ENCODE measurements around the gene PRPF38A. TPM values are rescaled to one million over a fixed set of nuclear protein-coding genes. Genes with fewer than 3 reads are reported as not detected.

Gene PRPF38A
- total RNA-seq, 1 experiment from 2014 or later: 62.4 TPM

- ATAC-seq (no peak), DNase-seq (ENCODE audit: low spot score) (no peak)
- Mint-ChIP-seq H3K36me3 (peaks cover 86% of the 10 kb centered on the region), H3K4me3 (no peak overlapping the region), H3K4me1 (no peaks in the 10 kb centered on the region), H3K9me3 (no peaks in the 10 kb centered on the region), H3K27ac (no peak overlapping the region), H3K27me3 (ENCODE audit: low read depth) (no peaks in the 10 kb centered on the region)
- ChIA-PET POLR2A (no interaction called here), CTCF (no interaction called here)
- TF ChIP-seq ZNF425 (CRISPR knock-in tag; conservative IDR thresholded peaks at IDR 0.05) (no peak), E2F5 (CRISPR knock-in tag; IDR thresholded peaks at IDR 0.05) (no peak), ZNF423 (CRISPR knock-in tag; IDR thresholded peaks at IDR 0.05) (no peak), ZNF219 (CRISPR knock-in tag; IDR thresholded peaks at IDR 0.05; ENCODE audit: borderline replicate concordance) (no peak), STAT6 (CRISPR knock-in tag; conservative IDR thresholded peaks at IDR 0.05; ENCODE audit: low read depth) (no peak), ZBTB21 (CRISPR knock-in tag; IDR thresholded peaks at IDR 0.05; ENCODE audit: borderline replicate concordance) (no peak), ATF1 (CRISPR knock-in tag; IDR thresholded peaks at IDR 0.05) (no peak), FOXP1 (CRISPR knock-in tag; IDR thresholded peaks at IDR 0.05; ENCODE audit: borderline replicate concordance) (no peak), ZNF121 (CRISPR knock-in tag; IDR thresholded peaks at IDR 0.05) (no peak), ZNF232 (CRISPR knock-in tag; IDR thresholded peaks at IDR 0.05) (no peak), ZSCAN18 (CRISPR knock-in tag; IDR thresholded peaks at IDR 0.05) (no peak)
Observed at GRCh38 chr1:52385376-52385775, 19.0 kb upstream of the PRPF38A start.

GRCh38 chr1:52386458-52386857 is 17.9 kb upstream of the PRPF38A start:
- Mint-ChIP-seq H3K4me3 (no peak overlapping the region), H3K9me3 (no peaks in the 10 kb centered on the region), H3K4me1 (no peaks in the 10 kb centered on the region), H3K36me3 (peaks cover 80% of the 10 kb centered on the region), H3K27me3 (ENCODE audit: low read depth) (no peaks in the 10 kb centered on the region), H3K27ac (no peak overlapping the region)
- ChIA-PET POLR2A (no interaction called here), CTCF (no interaction called here)
- no peak for TF ChIP-seq ATF6 (CRISPR knock-in tag; IDR thresholded peaks at IDR 0.05)
- no peak for TF ChIP-seq ATF3 (CRISPR knock-in tag; conservative IDR thresholded peaks at IDR 0.05)
- TF ChIP-seq USF2 (CRISPR knock-in tag; IDR thresholded peaks at IDR 0.05): no peak
- DNase-seq (ENCODE audit: low spot score) (no peak), ATAC-seq (no peak)
